Naive thymus-derived CD4-positive, alpha-beta T cell (primary cell): Measurements from ENCODE around the gene RPL27A. TPM values are rescaled to one million over a fixed set of nuclear protein-coding genes. Genes with fewer than 3 reads are reported as not detected.

ENCODE experiments used
- ATAC-seq: fragments of 150-1000 bp; cut with Tn5 transposase; 2 replicates; pipeline ENCODE4 v1.10.0; 2021; ENCODE audit warnings: mild to moderate bottlenecking, moderate library complexity
- CTCF ChIA-PET: fragments of 350-600 bp; sonication (Branson Sonifier 250); formaldehyde crosslinking; loops from one replicate; lab custom pipeline; 2021; ENCODE audit warnings: antibody characterized with exemption; lab: Charles Lee
- POLR2A ChIA-PET: fragments of 350-600 bp; sonication (Branson Sonifier 250); formaldehyde crosslinking; loops from one replicate; lab custom pipeline; 2021; ENCODE audit warnings: antibody characterized with exemption, inconsistent platforms; lab: Charles Lee
- DNase-seq, 9 donors: peaks; one replicate each; pipeline versions ENCODE4 v3.0.0 to v3.0.0-alpha.2; 2020 to 2022; ENCODE audit warnings: mixed read lengths in 1 of 9
- H3K27ac ChIP-seq: one replicate; pipeline ENCODE4 v1.7.0; 2013; ENCODE audit warnings: mild to moderate bottlenecking, low read depth, low read length, moderate library complexity
- H3K27me3 ChIP-seq, 2 donors: one replicate each; pipeline ENCODE4 v1.7.0; 2013; ENCODE audit warnings: low read length in 2 of 2, mild to moderate bottlenecking in 2 of 2, moderate library complexity in 2 of 2; ENCODE audit not compliant: control insufficient read depth in 2 of 2, insufficient read depth in 2 of 2
- H3K36me3 ChIP-seq, 3 experiments: 1 replicate in 2 of 3; 2 replicates in 1 of 3; pipeline ENCODE4 v1.7.0; 2013; ENCODE audit warnings: low read length in 3 of 3, mild to moderate bottlenecking in 3 of 3, moderate library complexity in 1 of 3; ENCODE audit not compliant: insufficient read depth in 3 of 3, control insufficient read depth in 2 of 3
- H3K4me1 ChIP-seq, 2 donors: one replicate each; pipeline ENCODE4 v1.7.0; 2013; ENCODE audit warnings: low read length in 2 of 2, mild to moderate bottlenecking in 2 of 2, moderate library complexity in 1 of 2; ENCODE audit not compliant: control insufficient read depth in 2 of 2, insufficient read depth in 2 of 2
- H3K4me3 ChIP-seq: 2 replicates; pipeline ENCODE4 v1.7.0; 2013; ENCODE audit warnings: mild to moderate bottlenecking, low read length
- H3K9me3 ChIP-seq, 3 experiments: 1 replicate in 2 of 3; 2 replicates in 1 of 3; pipeline ENCODE4 v1.7.0; 2013; ENCODE audit warnings: low read length in 3 of 3; ENCODE audit not compliant: control insufficient read depth in 2 of 3
- H3K27ac Mint-ChIP-seq, 9 donors: one replicate each; pipeline ENCODE4 v1.8.0; 2020 to 2022; ENCODE audit warnings: mixed read lengths in 9 of 9, mild to moderate bottlenecking in 8 of 9, moderate library complexity in 5 of 9, inconsistent platforms in 2 of 9
- H3K27me3 Mint-ChIP-seq, 5 donors: one replicate each; pipeline ENCODE4 v1.8.0; 2021 to 2022; ENCODE audit warnings: mixed read lengths in 5 of 5, mild to moderate bottlenecking in 1 of 5
- H3K36me3 Mint-ChIP-seq, 5 donors: one replicate each; pipeline ENCODE4 v1.8.0; 2020 to 2022; ENCODE audit warnings: mixed read lengths in 5 of 5, mild to moderate bottlenecking in 3 of 5, inconsistent platforms in 1 of 5
- H3K4me1 Mint-ChIP-seq, 7 donors: one replicate each; pipeline ENCODE4 v1.8.0; 2020 to 2022; ENCODE audit warnings: mixed read lengths in 7 of 7, mild to moderate bottlenecking in 3 of 7, inconsistent platforms in 1 of 7
- H3K4me3 Mint-ChIP-seq, 10 donors: one replicate each; pipeline ENCODE4 v1.8.0; 2020 to 2022; ENCODE audit warnings: mild to moderate bottlenecking in 10 of 10, mixed read lengths in 10 of 10, moderate library complexity in 6 of 10, inconsistent platforms in 2 of 10
- H3K9me3 Mint-ChIP-seq, 11 donors: one replicate each; pipeline ENCODE4 v1.8.0; 2020 to 2022; ENCODE audit warnings: mixed read lengths in 11 of 11, mild to moderate bottlenecking in 4 of 11, inconsistent platforms in 1 of 11, moderate library complexity in 1 of 11
- intact Hi-C, 2 donors: fragments of 100-400 bp; cut with micrococcal nuclease; formaldehyde crosslinking; loops; one replicate each; pipeline ENCODE4 v1.15.1; 2023
- polyA plus RNA-seq, 2 donors: library from polyadenylated mRNA; unstranded; fragments of 300-500 nt; fragmentation: Illumina TruSeq; gene quantifications; one replicate each; pipeline ENCODE4 v1.2.3, GENCODE V29; 2021
- total RNA-seq, 6 experiments: library from RNA in 5 of 6; stranded (reverse) in 5 of 6; gene quantifications; 1 replicate in 5 of 6; 2 replicates in 1 of 6; pipeline ENCODE4 v1.2.3 and lab custom pipeline; 2021 to 2026

Gene RPL27A
- total RNA-seq (1,000 to 10,000 TPM in 4 of 5 experiments, 100 to 1,000 TPM in 1; 758 to 2,116 (median 1,670) TPM), polyA plus RNA-seq (1,000 to 10,000 TPM; 4,766 to 4,835 TPM), total RNA-seq (lab: John Stamatoyannopoulos, UW) (1,166 reads per million, percentile 99 among the genes with 10 or more reads in this experiment)

DNA sequence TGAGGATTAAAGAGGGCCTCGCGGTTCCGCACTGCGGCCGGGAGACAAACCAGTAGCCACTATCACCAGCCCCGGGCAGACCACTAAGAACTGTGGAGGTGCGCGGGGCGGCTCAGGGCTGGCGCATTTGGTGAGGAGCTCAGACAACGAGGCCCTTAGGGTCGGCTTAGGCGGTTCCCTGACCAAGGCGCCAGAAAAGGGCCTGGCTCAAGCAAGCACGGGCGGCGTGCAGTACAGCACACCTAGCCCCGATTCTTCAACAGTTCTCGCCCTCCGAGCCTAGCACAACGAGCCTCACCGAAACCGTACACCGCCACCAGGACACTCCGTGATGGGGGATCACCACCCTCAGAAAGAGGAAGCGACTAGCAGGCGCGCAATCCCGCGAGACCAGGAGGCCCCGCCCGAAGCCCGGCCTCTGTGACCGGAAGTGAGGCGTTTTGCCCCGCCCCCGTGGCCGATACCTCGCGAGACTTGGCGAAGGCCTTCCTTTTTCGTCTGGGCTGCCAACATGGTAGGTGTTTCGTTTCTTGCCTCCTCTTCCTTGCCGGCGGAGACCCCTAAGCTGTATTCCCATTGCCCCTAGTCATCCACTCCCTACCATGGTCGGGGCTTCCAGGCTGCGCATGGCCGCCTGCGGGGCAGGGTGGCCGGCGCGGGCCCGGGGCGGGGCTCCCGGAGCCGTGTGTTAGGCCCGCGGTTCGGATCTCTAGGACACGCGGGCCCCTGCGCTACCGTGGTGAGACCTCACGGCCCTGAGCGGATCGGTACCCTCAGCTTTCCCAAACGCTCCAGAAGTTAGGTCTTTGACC is at the start of gene RPL27A, which contains the start of gene TRIM66:
RPL27A (plus strand) TSS at position 490 of the 812 bp plus-strand sequence; CDS start at position 512, 22 bp downstream.
TRIM66 (minus strand) TSS at position 363 of the 812 bp plus-strand sequence. CDS start 10,391 bp downstream, outside the sequence.
- Histone ChIP-seq H3K36me3 (peaks cover 11 to 36% (median 18%) of the 10 kb centered on the region in 3 experiments), H3K27me3 (no peaks in the 10 kb centered on the region), H3K4me3 (peak within 1 kb of the TSS; percentile 73), H3K4me1 (peaks cover 17% of the 10 kb centered on the region in 2 donors), H3K9me3 (no peaks in the 10 kb centered on the region), H3K27ac (peak within 1 kb of the TSS; percentile 99)
- ChIA-PET POLR2A (interaction anchor here (0.6 to 2.9 kb wide), 16 partner anchors 9 to 884 kb away, joined by 3 to 28 read pairs (median 4); partner anchors contain the start of genes EIF3F, NRIP3, TMEM9B and ZNF143), CTCF (interaction anchor here (0.9 kb wide), 1 partner anchor 279 kb away, joined by 3 read pairs; no protein-coding TSS in a partner anchor)
- peaks cover 0 to 6% (median 0%) of the 10 kb centered on the region in 11 donors for H3K9me3 Mint-ChIP-seq
- H3K36me3 Mint-ChIP-seq, result peaks cover 5 to 47% (median 38%) of the 10 kb centered on the region in 5 donors
- H3K4me3 Mint-ChIP-seq, result peak within 1 kb of the TSS; percentile 89 to 97 (median 96)
- peaks cover 30 to 57% (median 43%) of the 10 kb centered on the region in 7 donors for H3K4me1 Mint-ChIP-seq
- intact Hi-C loops, result loop anchor here (1.0 to 10.0 kb wide), 18 partner anchors 8 to 1772 kb away; partner anchors contain the start of genes AKIP1 (in 2 of the 2), EIF3F (in 2 of the 2), IPO7 (in 2 of the 2) and TMEM41B (in 2 of the 2)
- DNase-seq (peak; percentile 97 to 100 (median 99)), ATAC-seq (peak; percentile 98)
- no peaks in the 10 kb centered on the region for H3K27me3 Mint-ChIP-seq
- H3K27ac Mint-ChIP-seq, result peak within 1 kb of the TSS; percentile 97 to 99 (median 98)

DNA sequence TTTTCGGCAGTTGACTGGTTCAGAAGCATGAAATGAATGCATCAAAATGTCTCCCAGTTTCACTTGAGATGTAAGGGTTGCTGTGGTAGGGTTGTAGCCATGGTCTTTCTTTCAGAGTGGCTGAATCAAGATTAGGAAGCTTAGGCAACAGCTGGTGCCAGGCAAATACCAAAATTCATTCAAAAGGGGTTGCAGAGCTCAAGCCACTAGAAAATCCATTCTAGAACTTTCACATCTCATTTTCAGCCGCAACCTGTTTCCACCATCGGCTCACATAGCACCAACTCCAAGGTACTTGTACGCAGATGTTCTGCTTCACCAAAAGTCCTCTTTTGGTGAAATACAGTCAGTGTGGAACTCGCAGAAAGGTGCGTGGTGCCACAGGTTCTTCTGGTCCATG is 48.1 kb upstream of the RPL27A start:
- intact Hi-C loops, result no loop called here
- Histone ChIP-seq H3K27ac (no peak overlapping the region), H3K4me3 (no peak overlapping the region), H3K36me3 (peaks cover 3 to 46% (median 14%) of the 10 kb centered on the region in 3 experiments), H3K27me3 (no peaks in the 10 kb centered on the region), H3K9me3 (no peaks in the 10 kb centered on the region), H3K4me1 (no peaks in the 10 kb centered on the region)
- no peak overlapping the region for H3K27ac Mint-ChIP-seq
- ATAC-seq (no peak), DNase-seq (no peak)
- H3K27me3 Mint-ChIP-seq, result no peaks in the 10 kb centered on the region
- H3K4me1 Mint-ChIP-seq, result no peaks in the 10 kb centered on the region
- H3K9me3 Mint-ChIP-seq, result peaks cover 0 to 14% (median 6%) of the 10 kb centered on the region in 11 donors
- CTCF ChIA-PET, result no interaction called here
- H3K4me3 Mint-ChIP-seq, result no peak overlapping the region
- POLR2A ChIA-PET, result no interaction called here
- peaks cover 23 to 85% (median 55%) of the 10 kb centered on the region in 5 donors for H3K36me3 Mint-ChIP-seq

DNA sequence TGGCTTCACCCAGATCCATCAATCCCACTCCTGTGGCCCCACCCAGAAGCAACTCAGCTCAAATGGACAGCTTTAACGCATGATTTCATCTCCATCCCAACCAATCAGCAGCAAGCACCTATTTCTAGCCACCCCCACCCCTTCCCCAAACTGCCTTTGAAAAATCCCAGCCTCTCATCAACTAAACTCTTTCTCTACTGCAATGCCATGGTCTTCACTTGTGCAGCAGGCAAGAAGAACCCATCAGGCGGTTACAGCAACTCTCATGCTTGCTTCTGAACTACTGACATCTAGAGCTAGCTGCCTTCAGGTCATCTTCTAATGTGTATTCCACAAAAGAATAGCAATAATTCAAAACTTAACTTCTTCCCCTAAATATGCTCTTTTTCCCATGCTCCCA is 46.5 kb upstream of the RPL27A start:
- ChIA-PET POLR2A (no interaction called here), CTCF (no interaction called here)
- peaks cover 0 to 3% (median 0%) of the 10 kb centered on the region in 7 donors for H3K4me1 Mint-ChIP-seq
- DNase-seq (no peak), ATAC-seq (no peak)
- H3K9me3 Mint-ChIP-seq, result peaks cover 0 to 14% (median 6%) of the 10 kb centered on the region in 11 donors
- H3K36me3 ChIP-seq, result peaks cover 3 to 56% (median 14%) of the 10 kb centered on the region in 3 experiments
- no peaks in the 10 kb centered on the region for H3K4me1 ChIP-seq
- H3K4me3 Mint-ChIP-seq, result no peak overlapping the region
- no peaks in the 10 kb centered on the region for H3K27me3 Mint-ChIP-seq
- intact Hi-C loops, result no loop called here
- H3K36me3 Mint-ChIP-seq, result peaks cover 23 to 80% (median 57%) of the 10 kb centered on the region in 5 donors
- no peak overlapping the region for H3K27ac ChIP-seq
- no peaks in the 10 kb centered on the region for H3K27me3 ChIP-seq
- no peak overlapping the region for H3K4me3 ChIP-seq
- H3K9me3 ChIP-seq, result no peaks in the 10 kb centered on the region
- H3K27ac Mint-ChIP-seq, result no peak overlapping the region

DNA sequence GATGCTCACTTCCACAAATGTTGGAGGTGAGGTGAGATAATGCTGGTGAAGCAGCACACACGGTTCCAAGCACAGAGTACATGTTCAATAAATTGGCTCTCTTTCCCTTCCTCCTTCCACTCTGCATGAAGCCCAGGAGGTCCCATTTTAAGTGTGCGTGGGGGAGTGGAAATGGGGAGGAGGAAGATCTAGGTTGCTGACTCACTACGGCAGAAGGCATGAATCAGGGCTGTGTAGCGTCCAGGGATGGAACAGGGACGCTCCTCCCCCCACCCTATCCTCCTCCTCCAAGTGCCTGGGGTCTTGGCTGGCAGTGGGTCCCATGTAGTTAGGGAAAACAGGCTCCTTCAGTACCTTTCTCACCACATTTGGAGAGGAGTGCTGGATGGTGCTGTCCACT is 44.3 kb upstream of the RPL27A start:
- H3K4me1 ChIP-seq, result no peaks in the 10 kb centered on the region
- ChIA-PET CTCF (no interaction called here), POLR2A (no interaction called here)
- Mint-ChIP-seq H3K27ac (no peak overlapping the region), H3K4me1 (peaks cover 0 to 10% (median 0%) of the 10 kb centered on the region in 7 donors), H3K9me3 (peaks cover 0 to 14% (median 6%) of the 10 kb centered on the region in 11 donors), H3K36me3 (peaks cover 23 to 85% (median 57%) of the 10 kb centered on the region in 5 donors), H3K4me3 (no peak overlapping the region), H3K27me3 (no peaks in the 10 kb centered on the region)
- no peaks in the 10 kb centered on the region for H3K27me3 ChIP-seq
- H3K27ac ChIP-seq, result no peak overlapping the region
- DNase-seq, result no peak
- no peak for ATAC-seq
- H3K9me3 ChIP-seq, result no peaks in the 10 kb centered on the region
- intact Hi-C loops, result no loop called here
- peaks cover 3 to 76% (median 14%) of the 10 kb centered on the region in 3 experiments for H3K36me3 ChIP-seq
- no peak overlapping the region for H3K4me3 ChIP-seq

DNA sequence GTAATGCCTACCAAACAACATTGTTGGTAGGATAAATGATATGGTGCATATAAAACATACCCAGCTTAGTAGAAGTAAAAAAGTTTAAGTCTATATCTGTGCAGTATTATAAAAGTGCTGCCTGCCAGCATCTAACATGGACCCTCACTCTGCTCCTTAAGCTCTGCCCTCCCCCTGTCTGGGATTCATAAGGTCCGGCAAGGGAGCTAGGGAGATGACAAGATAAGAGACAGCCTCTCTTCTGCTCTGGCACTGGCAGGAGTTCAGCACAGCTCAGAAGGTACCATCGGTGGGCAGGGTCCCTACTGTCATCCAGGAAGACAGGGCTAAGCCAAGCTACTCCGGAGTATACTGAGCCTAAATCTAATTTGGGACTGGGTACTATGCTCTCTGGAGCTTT is 42.9 kb upstream of the RPL27A start:
- intact Hi-C loops, result no loop called here
- POLR2A ChIA-PET, result no interaction called here
- no peaks in the 10 kb centered on the region for H3K4me1 ChIP-seq
- peaks cover 0 to 10% (median 0%) of the 10 kb centered on the region in 7 donors for H3K4me1 Mint-ChIP-seq
- no peaks in the 10 kb centered on the region for H3K9me3 ChIP-seq
- CTCF ChIA-PET, result no interaction called here
- no peak overlapping the region for H3K27ac ChIP-seq
- no peak overlapping the region for H3K4me3 ChIP-seq
- H3K9me3 Mint-ChIP-seq, result peaks cover 0 to 14% (median 6%) of the 10 kb centered on the region in 11 donors
- no peak overlapping the region for H3K27ac Mint-ChIP-seq
- H3K27me3 ChIP-seq, result no peaks in the 10 kb centered on the region
- no peak for DNase-seq
- H3K27me3 Mint-ChIP-seq, result no peaks in the 10 kb centered on the region
- ATAC-seq, result no peak
- H3K4me3 Mint-ChIP-seq, result no peak overlapping the region
- H3K36me3 ChIP-seq, result peaks cover 3 to 80% (median 14%) of the 10 kb centered on the region in 3 experiments
- H3K36me3 Mint-ChIP-seq, result peaks cover 23 to 72% (median 50%) of the 10 kb centered on the region in 5 donors

DNA sequence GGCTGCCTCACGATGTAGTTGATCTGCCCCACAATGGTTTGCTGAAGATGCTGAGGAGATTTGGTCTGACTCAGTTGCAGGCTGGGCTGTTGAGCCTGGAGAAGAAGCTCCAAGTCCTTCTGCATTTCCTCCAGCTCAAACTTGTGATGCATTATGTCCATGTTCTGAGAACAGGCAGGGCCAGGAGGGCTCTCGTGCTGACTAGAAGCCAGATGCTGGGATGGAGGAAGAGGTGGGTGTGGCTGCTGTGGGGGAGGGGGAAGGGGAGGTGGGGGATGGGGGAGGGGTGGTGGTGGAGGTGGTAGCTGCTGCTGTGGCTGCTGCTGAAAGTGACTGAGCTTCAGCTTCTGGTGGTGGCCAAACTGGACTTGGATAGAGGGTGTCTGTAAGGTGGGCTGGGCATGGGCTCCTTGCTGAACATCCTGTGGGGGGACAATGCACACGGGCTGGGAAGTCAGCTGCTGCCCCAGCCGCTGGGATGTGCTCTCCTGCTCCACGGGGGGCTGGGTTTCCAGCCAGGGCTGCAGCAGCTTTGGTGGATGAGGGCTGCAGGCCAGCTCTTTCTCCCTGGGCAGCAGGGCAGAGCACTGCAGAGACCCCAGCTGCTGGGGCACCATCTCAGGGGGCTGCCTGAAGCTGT is 42.2 kb upstream of the RPL27A start:
- Mint-ChIP-seq H3K4me1 (peaks cover 0 to 10% (median 0%) of the 10 kb centered on the region in 7 donors), H3K9me3 (peaks cover 0 to 14% (median 6%) of the 10 kb centered on the region in 11 donors), H3K4me3 (no peak overlapping the region), H3K36me3 (peaks cover 23 to 64% (median 50%) of the 10 kb centered on the region in 5 donors), H3K27ac (no peak overlapping the region), H3K27me3 (no peaks in the 10 kb centered on the region)
- ChIA-PET CTCF (no interaction called here), POLR2A (no interaction called here)
- Histone ChIP-seq H3K4me3 (no peak overlapping the region), H3K27me3 (no peaks in the 10 kb centered on the region), H3K4me1 (no peaks in the 10 kb centered on the region), H3K27ac (no peak overlapping the region), H3K9me3 (no peaks in the 10 kb centered on the region), H3K36me3 (peaks cover 3 to 88% (median 14%) of the 10 kb centered on the region in 3 experiments)
- no peak for DNase-seq
- no peak for ATAC-seq
- intact Hi-C loops, result no loop called here
